HFF-Myc (cell line): ENCODE results near the gene CTDP1.

Experiments used
- DNase-seq: peaks from one replicate; pipeline ENCODE4 v3.0.0-alpha.2; 2011; ENCODE audit warnings: low read depth; ENCODE audit errors: extremely low read depth
- H3K4me3 ChIP-seq: replicated peaks from 2 replicates; pipeline ENCODE4 v1.5.1; 2011; ENCODE audit warnings: low read depth, mild to moderate bottlenecking, control low read depth, low read length
- TF ChIP-seq, protein P1 (sequence below): IDR thresholded peaks from 2 replicates; pipeline ENCODE4 v1.5.1; 2012; ENCODE audit warnings: mild to moderate bottlenecking, low read depth, low read length, control low read depth; ENCODE audit errors: missing control alignments

The CTDP1 gene

DNA sequence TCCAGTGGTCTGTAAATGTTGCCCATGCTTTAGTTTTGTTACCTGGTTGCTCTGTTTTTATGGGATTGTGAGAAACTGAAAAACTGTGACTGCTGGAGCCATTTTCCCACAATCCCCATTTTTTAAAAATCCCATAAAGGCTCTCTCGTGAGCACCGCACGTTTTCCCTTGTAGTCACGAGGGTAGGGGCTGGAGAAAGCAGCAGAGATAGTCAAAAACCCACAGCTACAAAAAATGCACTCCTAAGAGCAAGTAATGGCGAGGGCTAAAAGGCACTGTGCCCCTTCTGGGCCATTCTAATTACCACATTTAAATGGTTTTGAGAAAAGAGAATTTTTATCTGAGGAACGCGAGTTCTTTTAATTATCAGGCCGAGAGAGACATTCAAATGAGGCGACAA, 1.8 kb upstream of the CTDP1 start:
- DNase-seq = no peak
- H3K4me3 ChIP-seq = peak overlapping the region; percentile 58
- TF ChIP-seq, protein P1, sequence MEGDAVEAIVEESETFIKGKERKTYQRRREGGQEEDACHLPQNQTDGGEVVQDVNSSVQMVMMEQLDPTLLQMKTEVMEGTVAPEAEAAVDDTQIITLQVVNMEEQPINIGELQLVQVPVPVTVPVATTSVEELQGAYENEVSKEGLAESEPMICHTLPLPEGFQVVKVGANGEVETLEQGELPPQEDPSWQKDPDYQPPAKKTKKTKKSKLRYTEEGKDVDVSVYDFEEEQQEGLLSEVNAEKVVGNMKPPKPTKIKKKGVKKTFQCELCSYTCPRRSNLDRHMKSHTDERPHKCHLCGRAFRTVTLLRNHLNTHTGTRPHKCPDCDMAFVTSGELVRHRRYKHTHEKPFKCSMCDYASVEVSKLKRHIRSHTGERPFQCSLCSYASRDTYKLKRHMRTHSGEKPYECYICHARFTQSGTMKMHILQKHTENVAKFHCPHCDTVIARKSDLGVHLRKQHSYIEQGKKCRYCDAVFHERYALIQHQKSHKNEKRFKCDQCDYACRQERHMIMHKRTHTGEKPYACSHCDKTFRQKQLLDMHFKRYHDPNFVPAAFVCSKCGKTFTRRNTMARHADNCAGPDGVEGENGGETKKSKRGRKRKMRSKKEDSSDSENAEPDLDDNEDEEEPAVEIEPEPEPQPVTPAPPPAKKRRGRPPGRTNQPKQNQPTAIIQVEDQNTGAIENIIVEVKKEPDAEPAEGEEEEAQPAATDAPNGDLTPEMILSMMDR = no peak

GRCh38 chr18:79678665-79679551, 695 bp upstream of the CTDP1 start:
- DNase-seq = peak; percentile 95
- TF ChIP-seq, protein P1 = no peak
- peak overlapping the region; percentile 58 for H3K4me3 ChIP-seq

DNA sequence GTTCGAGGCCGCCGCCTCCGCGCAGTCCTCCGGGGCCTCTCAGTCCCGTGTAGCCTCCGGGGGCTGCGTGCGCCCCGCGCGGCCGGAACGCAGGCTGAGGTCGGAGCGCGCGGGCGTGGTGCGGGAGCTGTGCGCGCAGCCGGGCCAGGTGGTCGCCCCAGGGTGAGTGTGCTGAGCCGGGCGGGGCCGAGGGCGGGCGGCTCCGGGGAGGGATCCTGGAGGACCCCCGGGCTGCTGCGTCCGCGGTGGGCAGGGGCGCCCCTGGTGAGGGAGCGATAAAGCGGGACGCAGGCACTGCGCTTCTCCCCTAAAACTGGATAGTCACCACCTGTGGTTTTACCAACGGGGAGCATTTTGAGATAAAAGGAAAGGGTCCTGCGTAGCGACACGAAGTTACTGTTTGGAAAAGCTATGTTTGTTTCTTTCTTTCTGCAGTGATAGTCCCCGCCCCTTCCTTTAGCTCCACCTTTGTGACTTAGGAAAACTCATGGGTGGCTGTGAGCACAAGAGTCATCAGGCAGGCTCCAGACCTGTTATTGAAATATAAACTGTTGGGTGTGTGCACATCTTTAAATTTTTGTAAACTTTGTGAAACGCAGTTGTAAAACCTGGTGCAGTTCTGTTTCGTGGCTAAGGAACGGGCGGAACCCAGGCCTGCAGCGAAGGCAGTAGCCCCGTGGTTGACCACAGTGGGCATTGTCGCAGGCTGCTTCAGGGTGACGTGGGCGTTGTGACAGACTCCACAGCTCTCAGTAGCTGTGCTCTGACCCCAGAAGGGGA, 687 bp downstream of the CTDP1 start:
- no peak for DNase-seq
- peak overlapping the region; percentile 58 for H3K4me3 ChIP-seq
- TF ChIP-seq, protein P1 = no peak

GRCh38 chr18:79680891-79681339, 1.3 kb downstream of the CTDP1 start:
- no peak for DNase-seq
- TF ChIP-seq, protein P1 = no peak
- H3K4me3 ChIP-seq = peak overlapping the region; percentile 58

DNA sequence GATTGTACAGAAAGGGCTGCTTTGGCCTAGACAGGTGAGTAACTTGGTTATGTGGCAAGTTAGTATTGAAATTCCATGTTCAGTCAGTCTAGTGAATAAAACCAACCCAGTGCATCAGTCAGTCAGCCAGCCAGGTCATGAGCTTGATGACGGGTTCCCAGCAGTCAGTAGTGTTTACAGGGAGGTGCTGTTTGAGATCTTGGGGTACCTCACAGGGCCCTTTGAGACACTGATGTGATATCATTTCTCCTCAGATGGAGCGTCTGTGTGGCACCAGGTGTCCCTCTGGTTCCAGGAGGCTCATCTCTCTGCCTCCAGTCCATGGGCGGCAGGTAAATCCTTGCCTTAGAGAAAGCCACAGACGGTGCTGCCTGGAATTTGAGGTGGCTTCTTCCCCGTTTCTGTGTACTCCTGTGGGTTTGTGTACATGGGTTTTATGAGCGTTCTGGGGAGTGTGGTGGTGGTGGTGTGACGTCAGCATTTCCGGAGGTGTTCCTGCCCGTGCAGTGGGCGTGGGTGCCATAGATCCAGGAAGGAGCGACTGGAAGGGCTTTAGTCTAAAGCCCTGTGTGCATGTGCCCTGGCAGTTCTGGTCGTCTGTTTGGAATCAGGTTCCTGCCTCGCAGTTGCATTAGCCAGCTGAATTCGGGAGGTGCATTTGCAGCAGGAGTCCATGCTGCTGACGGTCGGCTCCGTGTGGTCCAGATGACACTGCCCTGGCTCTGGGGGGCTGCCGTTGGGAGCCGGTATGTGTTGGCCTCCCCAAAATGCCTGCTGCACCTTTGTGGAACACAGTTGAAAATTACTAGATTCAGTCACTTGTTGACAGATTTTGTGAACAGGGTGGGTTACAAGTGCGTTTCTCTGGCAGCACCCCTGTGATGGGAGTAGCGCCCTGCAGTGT, 2.1 kb downstream of the CTDP1 start:
- TF ChIP-seq, protein P1 = no peak
- H3K4me3 ChIP-seq = peak overlapping the region; percentile 58
- DNase-seq = no peak

- H3K4me3 ChIP-seq = no peak overlapping the region
- TF ChIP-seq, protein P1 = no peak
- DNase-seq = no peak
Measured at GRCh38 chr18:79682481-79682880, 2.9 kb downstream of the CTDP1 start.
